IMR-90 (cell line): ENCODE measurements around the gene HDC. TPM values are rescaled to one million over a fixed set of nuclear protein-coding genes. Genes with fewer than 3 reads are reported as not detected.

Source experiments
- ATAC-seq: fragments of 200-7000 bp; cut with Tn5 transposase; 2 replicates; pipeline ENCODE4 v1.9.1; 2020; ENCODE audit warnings: low read depth, mild to moderate bottlenecking, moderate library complexity
- BruUV-seq: library from RNA; stranded (reverse); fragments of 400-500 nt; replicated peaks from 2 replicates; lab custom pipeline; 2021; lab: Mats Ljungman, UMichigan
- CTCF ChIA-PET: fragments of 300-600 bp; formaldehyde crosslinking; extraction: SDS; loops from one replicate; lab custom pipeline; 2021; ENCODE audit warnings: antibody characterized with exemption; lab: Yijun Ruan, JAX
- POLR2A ChIA-PET: fragments of 300-600 bp; sonication (Branson Sonifier 250); formaldehyde crosslinking; loops from one replicate; lab custom pipeline; 2022; ENCODE audit warnings: antibody characterized with exemption; ENCODE audit not compliant: unreplicated experiment; lab: Charles Lee
- DNase-seq: peaks from one replicate; pipeline ENCODE4 v3.0.0; 2013
- H2AFZ ChIP-seq: replicated peaks from 2 replicates; pipeline ENCODE3; 2013; ENCODE audit warnings: low read length, mild to moderate bottlenecking; ENCODE audit not compliant: poor library complexity
- H2AK5ac ChIP-seq: 2 replicates; pipeline ENCODE4 v1.6.1; 2013; ENCODE audit warnings: low read depth, low read length, inconsistent platforms
- H2AK9ac ChIP-seq: replicated peaks from 2 replicates; pipeline ENCODE3; 2013; ENCODE audit warnings: mild to moderate bottlenecking, low read depth, low read length, moderate library complexity; ENCODE audit not compliant: poor library complexity
- H2BK120ac ChIP-seq: 2 replicates; pipeline ENCODE4 v1.6.1; 2013; ENCODE audit warnings: low read depth, low read length, inconsistent platforms
- H2BK15ac ChIP-seq: 3 replicates; pipeline ENCODE4 v1.6.1; 2013; ENCODE audit warnings: low read depth, low read length, inconsistent platforms
- H2BK20ac ChIP-seq: 2 replicates; pipeline ENCODE4 v1.6.1; 2013; ENCODE audit warnings: low read depth, mild to moderate bottlenecking, inconsistent platforms, low read length, moderate library complexity
- H2BK5ac ChIP-seq: 2 replicates; pipeline ENCODE4 v1.6.1; 2013; ENCODE audit warnings: mild to moderate bottlenecking, low read depth, low read length, inconsistent platforms; ENCODE audit not compliant: poor library complexity, severe bottlenecking
- H3K14ac ChIP-seq: replicated peaks from 2 replicates; pipeline ENCODE4 v1.6.1; 2013; ENCODE audit warnings: low read depth, low read length, inconsistent platforms
- H3K18ac ChIP-seq: 2 replicates; pipeline ENCODE4 v1.6.1; 2013; ENCODE audit warnings: low read depth, low read length, control low read depth
- H3K23ac ChIP-seq: 2 replicates; pipeline ENCODE4 v1.6.1; 2013; ENCODE audit warnings: low read depth, low read length, inconsistent platforms
- H3K27ac ChIP-seq: 2 replicates; pipeline ENCODE4 v1.5.1; 2013; ENCODE audit warnings: mild to moderate bottlenecking, control low read depth, low read length; ENCODE audit not compliant: insufficient read depth
- H3K27me3 ChIP-seq: 2 replicates; pipeline ENCODE4 v1.6.1; 2013; ENCODE audit warnings: low read length; ENCODE audit not compliant: control insufficient read depth, insufficient read depth
- H3K36me3 ChIP-seq: 2 replicates; pipeline ENCODE4 v1.6.1; 2013; ENCODE audit warnings: low read length, mixed read lengths; ENCODE audit not compliant: control insufficient read depth, insufficient read depth
- H3K4ac ChIP-seq: 2 replicates; pipeline ENCODE4 v1.6.1; 2013; ENCODE audit warnings: low read depth, low read length, inconsistent platforms
- H3K4me1 ChIP-seq: 2 replicates; pipeline ENCODE4 v1.6.1; 2013; ENCODE audit warnings: low read length, mixed read lengths; ENCODE audit not compliant: control insufficient read depth, insufficient read depth
- H3K4me2 ChIP-seq: 2 replicates; pipeline ENCODE4 v1.6.1; 2013; ENCODE audit warnings: low read depth, mild to moderate bottlenecking, control low read depth, low read length, moderate library complexity
- H3K4me3 ChIP-seq: 2 replicates; pipeline ENCODE4 v1.5.1; 2013; ENCODE audit warnings: low read depth, mild to moderate bottlenecking, control low read depth, low read length, moderate library complexity; ENCODE audit not compliant: insufficient read depth
- H3K56ac ChIP-seq: 2 replicates; pipeline ENCODE4 v1.6.1; 2013; ENCODE audit warnings: low read length, inconsistent platforms; ENCODE audit not compliant: insufficient read depth; ENCODE audit errors: extremely low read depth
- H3K79me1 ChIP-seq, 2 experiments: 2 replicates each; pipeline ENCODE4 v1.6.1; 2013; ENCODE audit warnings: low read length in 2 of 2, inconsistent platforms in 1 of 2, low read depth in 1 of 2
- H3K9ac ChIP-seq: 2 replicates; pipeline ENCODE4 v1.6.1; 2013; ENCODE audit warnings: low read depth, low read length, control low read depth
- H3K9me1 ChIP-seq: 2 replicates; pipeline ENCODE4 v1.6.1; 2013; ENCODE audit warnings: low read length, inconsistent platforms; ENCODE audit not compliant: insufficient read depth
- H3K9me3 ChIP-seq: 2 replicates; pipeline ENCODE4 v1.6.1; 2013; ENCODE audit warnings: low read length; ENCODE audit not compliant: control insufficient read depth, insufficient read depth
- H4K20me1 ChIP-seq: 2 replicates; pipeline ENCODE4 v1.6.1; 2013; ENCODE audit warnings: low read length, inconsistent platforms; ENCODE audit not compliant: insufficient read depth
- H4K5ac ChIP-seq: 2 replicates; pipeline ENCODE4 v1.6.1; 2013; ENCODE audit warnings: mild to moderate bottlenecking, low read depth, low read length, control low read depth
- H4K8ac ChIP-seq, 2 experiments: 2 replicates each; pipeline ENCODE4 v1.6.1; 2013; ENCODE audit warnings: low read depth in 2 of 2, low read length in 2 of 2, control low read depth in 1 of 2, inconsistent platforms in 1 of 2
- H4K91ac ChIP-seq: 2 replicates; pipeline ENCODE4 v1.6.1; 2013; ENCODE audit warnings: low read depth, low read length, inconsistent platforms; ENCODE audit not compliant: insufficient read depth
- BHLHE40 ChIP-seq: fragments of 150-350 bp; IDR thresholded peaks from 2 replicates; pipeline ENCODE4 v1.6.1; 2016; ENCODE audit warnings: mild to moderate bottlenecking, low read depth, low read length
- CEBPB ChIP-seq: IDR thresholded peaks from 2 replicates; pipeline ENCODE4 v1.6.1; 2012; ENCODE audit warnings: low read depth, low read length, improper control_type of control experiment
- CHD1 ChIP-seq: IDR thresholded peaks from 2 replicates; pipeline ENCODE4 v1.6.1; 2012; ENCODE audit warnings: low read depth, low read length, improper control_type of control experiment
- CTCF ChIP-seq: conservative IDR thresholded peaks from 2 replicates; pipeline ENCODE4 v1.5.1; 2012; ENCODE audit warnings: mild to moderate bottlenecking, low read depth, low read length, improper control_type of control experiment
- ELK1 ChIP-seq: fragments of 150-350 bp; IDR thresholded peaks from 2 replicates; pipeline ENCODE4 v1.6.1; 2016; ENCODE audit warnings: low read depth, mild to moderate bottlenecking, low read length, moderate library complexity, borderline replicate concordance
- FOS ChIP-seq: fragments of 150-350 bp; IDR thresholded peaks from 2 replicates; pipeline ENCODE4 v1.6.1; 2016; ENCODE audit warnings: low read depth, low read length
- MAFK ChIP-seq: IDR thresholded peaks from 2 replicates; pipeline ENCODE4 v1.6.1; 2012; ENCODE audit warnings: low read depth, low read length, improper control_type of control experiment
- MAZ ChIP-seq: IDR thresholded peaks from 2 replicates; pipeline ENCODE4 v1.6.1; 2012; ENCODE audit warnings: low read depth, mild to moderate bottlenecking, low read length, improper control_type of control experiment, moderate library complexity, borderline replicate concordance
- MXI1 ChIP-seq: IDR thresholded peaks from 2 replicates; pipeline ENCODE4 v1.6.1; 2012; ENCODE audit warnings: low read depth, mild to moderate bottlenecking, low read length, moderate library complexity, borderline replicate concordance
- NFE2L2 ChIP-seq: fragments of 150-350 bp; IDR thresholded peaks from 2 replicates; pipeline ENCODE4 v1.6.1; 2016; ENCODE audit warnings: low read depth, mild to moderate bottlenecking, low read length
- POLR2A ChIP-seq: IDR thresholded peaks from 2 replicates; pipeline ENCODE4 v1.6.1; 2012; ENCODE audit warnings: mild to moderate bottlenecking, low read depth, low read length
- RAD21 ChIP-seq: IDR thresholded peaks from 2 replicates; pipeline ENCODE4 v1.6.1; 2012; ENCODE audit warnings: low read length, improper control_type of control experiment
- RCOR1 ChIP-seq: IDR thresholded peaks from 2 replicates; pipeline ENCODE4 v1.6.1; 2012; ENCODE audit warnings: mild to moderate bottlenecking, low read length, improper control_type of control experiment; ENCODE audit not compliant: insufficient replicate concordance
- RFX5 ChIP-seq: IDR thresholded peaks from 2 replicates; pipeline ENCODE4 v1.8.0; 2012; ENCODE audit warnings: low read depth, mild to moderate bottlenecking, low read length, moderate library complexity
- SMC3 ChIP-seq: fragments of 150-350 bp; IDR thresholded peaks from 2 replicates; pipeline ENCODE4 v1.6.1; 2016; ENCODE audit warnings: low read depth, mild to moderate bottlenecking, antibody characterized with exemption, low read length, moderate library complexity
- USF2 ChIP-seq: fragments of 150-350 bp; IDR thresholded peaks from 2 replicates; pipeline ENCODE4 v1.6.1; 2017; ENCODE audit warnings: mild to moderate bottlenecking, antibody characterized with exemption, low read length, low read depth
- WGBS, 2 experiments: methylation state at CpG; one replicate each; pipeline versions ENCODE4 v1.1.5 to v1.1.7; 2013; ENCODE audit warnings: missing lambda C conversion rate in 2 of 2; ENCODE audit not compliant: insufficient read length in 1 of 2; ENCODE audit errors: extremely low coverage in 2 of 2; 5-methylcytosine and 5-hydroxymethylcytosine counted together
- dilution Hi-C: fragments of 300-500 bp; cut with HindIII; formaldehyde crosslinking; loops from one replicate; pipeline ENCODE4 v1.14.3; 2018; ENCODE audit warnings: low sequenced_read_pairs; ENCODE audit not compliant: unreplicated experiment
- in situ Hi-C: fragments of 300-500 bp; cut with MboI; formaldehyde crosslinking; loops from 3 replicates; pipeline ENCODE4 v1.14.3; 2019; ENCODE audit warnings: low sequenced_read_pairs, inconsistent platforms, mixed read lengths
- intact Hi-C: fragments of 100-400 bp; cut with micrococcal nuclease; formaldehyde crosslinking; loops from 2 replicates; pipeline ENCODE4 v1.10.0; 2022
- polyA plus RNA-seq, 3 experiments: library from polyadenylated mRNA; depleted of rRNA; stranded (reverse); fragments of >200 nt; gene quantifications; 2 replicates each; pipeline ENCODE4 v1.2.3, GENCODE V29; 2012; ENCODE audit warnings: low replicate concordance in 1 of 3
- total RNA-seq: library from RNA; depleted of rRNA; stranded (reverse); fragments of >200 nt; gene quantifications from 2 replicates; pipeline ENCODE4 v1.2.3, GENCODE V29; 2012

The HDC gene
- total and polyA plus RNA-seq, 2 of the 4 experiments (the other 2 are of a cell fraction), result not detected

DNA sequence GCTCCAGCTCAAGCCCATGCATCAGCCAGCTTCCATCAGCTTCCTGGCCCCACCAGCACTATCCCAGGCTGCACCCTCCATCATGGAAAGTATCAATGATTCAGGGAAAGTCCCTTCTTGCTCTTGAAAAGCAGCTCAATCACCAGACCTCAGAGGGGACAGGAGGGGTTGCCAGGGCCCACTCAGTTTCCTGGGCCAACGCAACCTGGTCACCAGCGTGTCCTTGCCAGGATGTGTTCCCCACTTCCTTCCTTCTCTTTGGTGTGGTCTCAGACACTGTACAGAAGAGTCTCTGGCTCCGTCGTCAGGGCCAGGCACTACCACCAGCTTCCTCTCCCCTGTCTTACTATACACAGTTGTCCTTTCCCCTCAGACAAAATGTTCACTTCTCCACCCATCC is 3.0 kb downstream of the HDC start:
- Histone ChIP-seq H3K14ac (no peak overlapping the region), H3K79me1 (no peaks in the 10 kb centered on the region), H3K9ac (no peak overlapping the region), H3K36me3 (no peaks in the 10 kb centered on the region), H2BK15ac (no peak overlapping the region), H4K20me1 (no peaks in the 10 kb centered on the region), H3K56ac (no peak overlapping the region), H3K4me1 (peaks cover 5% of the 10 kb centered on the region), H3K9me3 (0 out of 2 replicates have a peak, but pooled peaks cover 2% of the 10 kb centered on the region), H3K18ac (no peak overlapping the region), H2AK9ac (no peak overlapping the region), H2BK20ac (no peak overlapping the region), H2AK5ac (0 out of 2 replicates have a peak overlapping the region, but pooled peaks have one; percentile 23), H2BK5ac (no peak overlapping the region), H4K5ac (no peak overlapping the region), H3K9me1 (peaks cover 3% of the 10 kb centered on the region; the same call in 1 of the 2 replicates), H4K8ac (no peak overlapping the region), H3K27ac (no peak overlapping the region), H3K4ac (no peak overlapping the region), H3K27me3 (peaks cover 7% of the 10 kb centered on the region), H2AFZ (no peak overlapping the region), H4K91ac (no peak overlapping the region), H3K23ac (no peak overlapping the region), H3K4me3 (no peak overlapping the region), H3K4me2 (no peak overlapping the region), H2BK120ac (no peak overlapping the region)
- no peak for ATAC-seq
- dilution Hi-C loops (no loop called here), in situ Hi-C loops (no loop called here), intact Hi-C loops (no loop called here)
- BruUV-seq, result no TSS peak
- POLR2A ChIA-PET, result no interaction called here
- DNase-seq, result no peak
- 93% methylated on average over 3 of the region's 4 CpGs; no CpG with 5 or more reads in 1 of the 2 experiments for WGBS, 2 experiments
- TF ChIP-seq MAFK (no peak), NFE2L2 (no peak), MAZ (no peak), RFX5 (no peak), POLR2A (no peak), MXI1 (no peak), SMC3 (no peak), FOS (no peak), CTCF (no peak), BHLHE40 (no peak), ELK1 (no peak), CEBPB (no peak), RAD21 (no peak), USF2 (no peak), CHD1 (no peak), RCOR1 (no peak)
- CTCF ChIA-PET, result no interaction called here
